GM18505 (cell line): ENCODE data around the gene SEC16A.

ENCODE experiments used
- ATAC-seq: cut with Tn5 transposase; IDR thresholded peaks from one replicate; pipeline ENCODE4 v1.9.1; 2021; ENCODE audit not compliant: unreplicated experiment
- POLR2A ChIP-seq: IDR thresholded peaks from 4 replicates; pipeline ENCODE4 v1.6.1; 2011; ENCODE audit warnings: borderline replicate concordance; ENCODE audit not compliant: insufficient read depth, insufficient read length; ENCODE audit errors: extremely low read depth

Gene SEC16A

DNA sequence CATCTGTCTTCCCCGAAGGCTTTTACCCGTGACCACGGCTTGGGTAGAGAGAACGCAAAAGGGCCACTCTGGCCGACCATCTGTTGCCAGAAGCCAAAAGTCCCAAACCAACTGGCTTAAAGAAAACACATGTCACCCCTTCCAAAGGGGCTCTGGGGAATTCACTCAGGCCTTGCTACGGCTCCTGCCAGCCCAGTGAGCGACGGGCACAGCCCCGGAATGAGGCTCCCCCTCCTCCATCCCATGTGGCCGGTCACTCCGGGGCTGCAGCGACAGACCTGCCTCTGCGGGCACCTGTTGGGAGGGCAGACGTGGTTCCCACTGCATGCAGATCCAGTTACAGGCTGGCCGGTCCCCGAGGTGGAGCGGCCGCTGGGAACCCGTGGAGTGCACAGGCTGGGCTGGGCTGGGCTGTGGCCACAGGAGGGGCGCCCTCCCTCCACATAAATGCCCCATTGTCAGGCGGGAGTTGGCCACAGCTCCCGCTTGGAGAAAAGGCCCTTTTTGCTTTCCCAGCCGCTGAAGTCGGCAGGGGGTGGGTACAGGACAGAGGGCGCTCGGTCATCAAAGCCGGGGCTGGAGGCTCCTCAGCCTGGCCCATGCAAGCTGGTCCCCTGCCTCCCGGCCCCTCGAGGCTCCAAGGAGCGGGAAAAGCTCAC, 43.1 kb upstream of the SEC16A start:
- TF ChIP-seq POLR2A, result no peak
- no peak for ATAC-seq

DNA sequence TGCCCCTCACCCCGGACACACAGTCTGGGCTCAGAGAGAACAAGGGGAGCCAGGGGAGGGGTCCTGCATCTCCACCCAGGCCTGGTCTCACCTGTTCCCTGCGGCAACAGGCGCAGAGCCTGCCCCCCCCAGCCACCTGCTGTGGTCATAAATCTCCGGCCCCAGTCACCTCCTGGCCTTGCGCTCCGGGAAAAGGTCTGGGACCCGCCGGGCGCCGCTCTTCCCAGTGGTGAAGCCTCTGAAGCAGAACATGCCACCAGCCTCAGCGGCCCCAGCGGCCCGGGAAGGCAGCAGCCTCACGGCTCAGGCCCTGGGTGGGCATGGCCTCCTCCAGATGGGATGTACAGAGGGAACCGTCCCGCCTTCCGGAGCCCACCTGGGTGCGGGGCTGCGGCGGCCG, 42.4 kb upstream of the SEC16A start:
- no peak for TF ChIP-seq POLR2A
- ATAC-seq, result no peak

DNA sequence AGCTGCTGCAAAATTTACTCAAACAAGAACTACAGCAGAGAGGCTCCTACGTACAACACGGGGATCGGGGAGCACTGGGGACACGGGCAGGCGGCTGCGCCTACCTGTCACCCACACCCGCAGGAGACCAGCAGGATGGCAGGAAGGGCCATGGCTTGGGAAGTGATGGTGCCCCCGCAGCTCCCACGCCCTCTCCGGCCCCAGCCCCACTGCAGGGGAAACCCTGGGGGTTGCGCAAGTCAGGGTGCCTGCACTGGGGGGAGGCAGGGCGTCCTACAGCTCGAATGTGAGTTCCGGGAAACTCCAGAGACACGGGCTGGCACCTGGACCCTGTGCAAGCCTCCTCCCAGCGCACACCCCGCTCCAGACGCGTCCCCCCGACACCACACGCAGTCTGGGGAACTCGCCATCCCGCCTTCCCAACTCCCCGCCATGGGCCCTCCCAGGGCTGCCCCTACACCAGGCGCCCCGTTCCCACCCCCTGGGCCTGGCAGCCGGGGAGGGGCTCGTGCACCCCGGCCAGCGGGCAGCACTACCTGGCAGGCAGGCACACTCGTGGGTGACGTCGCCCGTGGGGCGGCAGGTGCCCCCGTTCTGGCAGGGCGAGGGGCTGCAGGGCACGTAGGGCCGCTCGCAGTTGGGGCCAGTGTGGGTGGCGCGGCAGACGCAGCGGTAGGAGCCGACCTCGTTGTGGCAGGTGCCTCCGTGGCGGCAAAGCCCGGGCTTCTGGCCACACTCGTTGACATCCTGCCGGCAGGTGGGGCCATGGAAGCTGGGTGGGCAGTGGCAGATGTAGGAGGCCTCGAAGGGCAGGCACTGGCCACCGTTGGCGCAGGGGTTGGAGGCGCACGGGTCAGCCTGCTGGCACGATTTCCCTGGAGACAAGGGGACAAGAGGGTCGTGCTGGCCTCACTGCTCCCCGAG, 39.7 kb upstream of the SEC16A start:
- TF ChIP-seq POLR2A, result no peak
- ATAC-seq, result no peak

DNA sequence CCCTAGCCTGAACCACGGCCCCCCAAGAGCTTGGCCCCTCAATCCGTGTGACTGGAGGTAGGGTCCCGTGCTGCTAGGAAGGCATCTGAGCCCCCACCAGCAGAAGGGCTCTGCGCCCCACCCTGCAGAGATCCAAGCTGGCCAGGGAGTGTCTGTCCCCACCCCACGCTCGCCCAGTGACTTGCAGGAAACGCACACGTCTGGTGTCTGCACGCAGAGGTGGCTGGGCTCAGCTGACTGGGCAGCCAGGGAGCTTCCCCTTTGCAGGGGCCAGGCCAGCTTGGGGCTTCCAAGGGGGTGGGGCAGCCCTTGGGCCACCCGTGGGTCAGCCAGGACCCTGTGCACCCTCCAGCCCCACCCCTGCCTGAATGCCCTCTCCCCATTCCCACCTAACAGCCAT, 38.7 kb upstream of the SEC16A start:
- no peak for ATAC-seq
- TF ChIP-seq POLR2A, result no peak

DNA sequence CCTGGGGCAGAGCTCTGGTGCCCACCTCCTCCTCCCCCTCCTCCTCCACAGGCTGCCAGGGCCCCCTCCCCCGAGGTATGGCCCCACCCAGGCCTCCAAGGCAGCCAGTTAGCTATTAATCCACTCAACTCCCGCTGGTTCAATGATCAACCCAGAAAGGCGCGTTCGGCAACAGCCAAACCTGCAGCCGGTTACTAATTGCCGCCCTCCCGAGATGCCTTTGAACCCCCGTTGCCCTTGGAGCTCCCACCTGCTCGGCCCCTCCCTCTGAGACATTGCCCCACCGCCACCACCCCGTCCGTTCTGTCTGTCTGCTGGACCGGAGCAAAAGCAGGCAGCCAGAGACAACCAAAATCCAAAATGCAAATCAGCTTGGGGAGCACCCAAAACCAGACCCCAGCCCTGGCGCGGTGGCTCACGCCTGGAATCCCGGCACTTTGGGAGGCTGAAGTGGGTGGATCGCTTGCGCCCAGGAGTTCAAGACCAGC, 37.3 kb upstream of the SEC16A start:
- TF ChIP-seq POLR2A, result no peak
- no peak for ATAC-seq

DNA sequence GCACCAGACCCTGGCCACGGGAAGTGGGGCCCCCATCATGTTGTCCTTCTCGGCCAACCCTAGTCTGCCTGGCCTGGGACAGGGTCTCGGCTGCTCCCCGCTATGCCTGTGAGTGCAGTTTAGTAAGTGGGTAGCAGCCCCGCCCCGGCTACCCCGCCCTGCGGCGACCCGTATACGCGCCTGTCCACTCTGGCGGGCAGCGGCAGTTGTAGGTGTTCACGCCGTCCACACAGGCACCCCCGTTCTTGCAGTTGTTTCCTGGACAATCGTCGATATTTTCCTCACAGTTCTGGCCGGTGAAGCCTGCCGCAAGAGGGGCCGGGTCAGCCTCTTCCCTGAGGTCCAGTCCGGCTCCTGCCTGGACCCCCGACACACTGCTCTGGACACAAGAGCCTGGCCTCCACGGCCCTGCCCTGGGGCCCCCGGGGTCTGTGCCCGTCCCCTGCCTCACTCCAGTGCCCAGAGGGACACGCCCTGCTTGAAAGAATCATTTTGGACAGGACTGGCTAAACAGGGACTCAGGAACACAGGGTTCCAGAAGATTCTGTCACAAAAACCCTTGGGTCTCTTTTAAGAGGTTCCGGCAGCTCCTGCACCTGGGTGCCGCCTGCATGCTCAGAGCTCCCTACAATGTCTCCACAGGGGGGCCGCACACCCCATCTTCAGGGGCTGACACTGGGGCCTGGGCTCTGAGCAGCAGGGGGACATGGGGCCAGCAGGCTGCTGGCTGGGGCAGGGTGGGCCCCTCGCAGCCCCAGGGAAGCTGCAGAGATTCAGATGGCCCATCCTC, 36.6 kb upstream of the SEC16A start:
- ATAC-seq, result no peak
- TF ChIP-seq POLR2A, result no peak

DNA sequence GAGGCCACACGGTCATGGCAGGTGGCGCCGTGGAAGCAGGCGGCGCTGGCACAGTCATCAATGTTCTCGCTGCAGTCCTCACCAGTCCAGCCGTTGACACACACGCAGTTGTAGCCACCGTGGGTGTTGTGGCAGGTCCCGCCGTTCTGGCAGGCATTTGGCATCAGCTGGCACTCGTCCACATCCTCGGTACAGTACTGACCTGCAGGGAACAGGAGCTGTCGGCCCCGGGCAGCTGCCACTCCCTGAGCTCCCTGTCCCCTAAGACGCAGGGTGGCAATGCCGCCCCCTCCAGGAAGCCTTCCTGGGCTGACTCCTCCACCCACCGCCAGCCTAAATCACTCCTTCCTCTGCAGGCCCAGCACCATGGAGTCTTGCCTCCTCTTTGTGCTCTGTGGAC, 35.8 kb upstream of the SEC16A start:
- ATAC-seq, result no peak
- TF ChIP-seq POLR2A, result no peak

DNA sequence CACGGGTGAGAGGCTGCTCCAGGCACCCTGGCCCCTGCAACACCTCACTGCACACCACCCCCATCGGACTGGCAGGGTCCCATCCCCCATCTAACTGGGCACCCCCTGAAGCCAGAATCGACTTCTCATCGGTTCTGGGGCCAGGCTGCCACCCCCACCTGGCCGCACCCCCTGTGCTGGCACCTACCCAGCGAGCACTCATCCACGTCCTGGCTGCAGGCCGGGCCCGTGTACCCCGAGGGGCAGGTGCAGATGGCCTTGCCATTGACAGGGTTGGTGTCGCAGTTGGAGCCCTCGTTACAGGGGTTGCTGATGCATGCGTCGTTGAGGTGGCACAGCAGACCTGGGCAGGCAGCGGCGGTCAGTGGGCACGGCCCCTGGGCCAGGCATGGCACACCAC, 35.1 kb upstream of the SEC16A start:
- TF ChIP-seq POLR2A, result no peak
- ATAC-seq, result no peak

DNA sequence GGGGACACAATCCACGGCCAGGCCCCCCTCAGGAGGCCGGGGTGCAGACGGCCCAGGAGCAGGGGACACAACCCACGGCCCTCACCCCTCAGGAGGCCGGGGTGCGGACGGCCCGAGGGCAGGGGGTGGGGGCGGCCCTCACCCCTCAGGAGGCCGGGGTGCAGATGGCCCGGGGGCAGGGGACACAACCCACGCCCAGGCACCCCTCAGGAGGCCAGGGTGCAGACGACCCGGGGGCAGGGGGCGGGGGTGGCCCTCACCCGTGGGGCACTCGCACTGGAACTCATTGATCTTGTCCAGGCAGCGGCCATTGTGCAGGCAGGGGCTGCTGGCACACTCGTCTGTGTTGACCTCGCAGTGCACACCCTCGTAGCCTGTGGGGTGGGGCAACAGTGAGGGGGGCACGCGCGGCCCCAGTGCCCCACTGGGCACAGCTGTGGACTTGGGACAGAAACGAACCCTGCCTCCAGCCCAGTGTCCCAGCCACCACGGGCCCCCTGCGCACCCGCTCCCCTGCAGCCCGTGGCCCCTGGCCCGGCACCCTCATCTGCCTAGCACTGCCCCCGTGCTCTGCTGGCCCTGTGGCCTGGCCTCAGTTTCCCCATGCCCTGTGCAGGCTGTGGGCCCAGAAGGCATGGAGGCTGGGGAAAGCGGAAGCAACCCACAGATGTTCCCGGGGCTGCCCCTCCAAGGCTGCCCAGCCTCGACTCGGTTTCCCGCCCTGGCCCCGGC, 34.3 kb upstream of the SEC16A start:
- TF ChIP-seq POLR2A, result no peak
- no peak for ATAC-seq

DNA sequence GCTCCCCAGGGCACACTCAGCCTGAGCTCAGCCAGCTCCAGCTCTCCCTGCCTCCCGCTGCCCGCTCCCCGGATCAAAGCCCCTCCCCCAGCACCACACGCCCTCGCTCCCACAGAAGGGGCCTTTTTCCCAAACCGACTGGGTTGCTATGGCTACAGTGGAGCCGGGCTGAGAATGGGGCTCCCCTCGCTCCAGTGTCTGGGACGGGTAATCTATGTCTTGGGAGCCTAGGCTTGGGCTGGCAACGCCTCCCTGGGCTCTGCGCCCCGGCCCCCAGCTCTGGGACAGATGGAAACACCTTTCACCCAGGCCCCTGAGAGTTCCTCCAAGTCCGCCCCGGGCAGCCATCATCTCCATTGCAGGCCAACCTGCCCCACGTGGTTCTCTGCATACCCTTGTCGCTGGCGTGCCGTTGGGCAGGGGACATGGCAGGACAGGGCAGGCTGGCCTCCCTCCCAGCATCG, 33.4 kb upstream of the SEC16A start:
- TF ChIP-seq POLR2A, result no peak
- no peak for ATAC-seq

DNA sequence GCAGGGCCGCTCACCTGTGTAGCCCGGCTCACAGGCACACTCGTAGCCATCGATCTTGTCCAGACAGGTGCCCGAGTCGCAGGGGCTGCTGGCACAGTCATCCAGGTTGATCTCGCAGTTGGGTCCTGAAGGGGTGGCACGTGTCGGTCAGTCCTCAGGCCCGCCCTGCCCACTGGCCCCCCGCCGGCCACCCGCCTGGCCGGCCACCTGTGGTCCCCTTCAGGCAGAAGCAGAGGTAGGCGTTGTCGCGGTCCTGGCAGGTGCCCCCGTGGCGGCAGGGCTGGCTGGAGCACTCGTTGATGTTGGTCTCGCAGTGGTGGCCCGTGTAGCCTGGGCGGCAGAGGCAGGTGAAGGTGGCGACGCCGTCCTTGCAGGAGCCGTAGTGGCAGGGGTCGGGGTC, 32.4 kb upstream of the SEC16A start:
- no peak for ATAC-seq
- no peak for TF ChIP-seq POLR2A

DNA sequence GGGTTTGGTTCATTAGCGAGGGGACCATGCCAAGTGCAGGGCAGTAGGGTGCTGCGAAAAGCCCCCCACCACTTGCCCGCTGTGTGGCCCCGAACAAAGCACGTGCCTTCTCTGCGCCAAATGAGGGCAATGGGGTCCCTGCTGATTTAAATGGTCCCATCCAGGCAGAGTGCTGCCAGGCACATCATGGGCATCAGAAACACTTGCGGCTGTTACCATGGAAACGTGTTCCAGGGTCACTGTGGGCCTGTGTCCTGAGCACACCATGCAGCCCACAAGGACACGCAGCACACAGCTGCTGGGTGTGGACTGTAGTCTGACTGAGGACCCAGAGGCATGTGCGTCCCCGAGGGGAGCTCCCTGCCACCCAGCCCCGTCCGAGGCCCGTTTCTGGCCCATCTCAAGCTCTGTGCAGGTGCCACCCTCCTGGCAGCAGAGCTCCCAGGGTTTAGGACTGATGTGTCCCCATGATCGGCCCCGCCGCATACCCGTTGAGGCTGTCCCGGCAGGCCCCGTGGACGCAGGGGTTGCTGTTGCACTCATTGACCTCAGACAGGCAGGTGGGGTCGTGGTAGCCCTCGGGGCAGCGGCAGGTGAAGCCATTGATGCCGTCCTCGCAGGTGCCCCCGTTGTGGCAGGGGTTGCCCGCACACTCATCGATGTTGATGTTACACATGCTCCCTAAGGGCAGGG, 31.3 kb upstream of the SEC16A start:
- TF ChIP-seq POLR2A, result no peak
- ATAC-seq, result no peak
